Kidney epithelial cell (primary cell): ENCODE measurements around the gene ACTG1. TPM values are rescaled to one million over a fixed set of nuclear protein-coding genes. Genes with fewer than 3 reads are reported as not detected.

Experiments
- DNase-seq: peaks from one replicate; pipeline ENCODE4 v3.0.0-alpha.2; 2010; ENCODE audit warnings: low read depth
- H3K27me3 ChIP-seq: 2 replicates; pipeline ENCODE4 v1.6.0; 2011; ENCODE audit warnings: low read length; ENCODE audit not compliant: control insufficient read depth, insufficient read depth
- H3K36me3 ChIP-seq: 2 replicates; pipeline ENCODE4 v1.5.1; 2011; ENCODE audit warnings: low read length; ENCODE audit not compliant: control insufficient read depth, insufficient read depth
- H3K4me3 ChIP-seq: 2 replicates; pipeline ENCODE4 v1.5.1; 2011; ENCODE audit warnings: low read depth, mild to moderate bottlenecking, control low read depth, low read length
- total RNA-seq: library from RNA; depleted of rRNA; stranded (reverse); fragments of >200 nt; gene quantifications from 2 replicates; pipeline ENCODE4 v1.2.3, GENCODE V29; 2015
- TF ChIP-seq, protein P1 (sequence below): IDR thresholded peaks from 2 replicates; pipeline ENCODE4 v1.5.1; 2011; ENCODE audit warnings: mild to moderate bottlenecking, moderate library complexity, low read length, control low read depth, inconsistent platforms; ENCODE audit not compliant: insufficient read depth, poor library complexity, severe bottlenecking

The ACTG1 gene
- total RNA-seq, 1 donor from 2014 or later = 9,424 TPM

DNA sequence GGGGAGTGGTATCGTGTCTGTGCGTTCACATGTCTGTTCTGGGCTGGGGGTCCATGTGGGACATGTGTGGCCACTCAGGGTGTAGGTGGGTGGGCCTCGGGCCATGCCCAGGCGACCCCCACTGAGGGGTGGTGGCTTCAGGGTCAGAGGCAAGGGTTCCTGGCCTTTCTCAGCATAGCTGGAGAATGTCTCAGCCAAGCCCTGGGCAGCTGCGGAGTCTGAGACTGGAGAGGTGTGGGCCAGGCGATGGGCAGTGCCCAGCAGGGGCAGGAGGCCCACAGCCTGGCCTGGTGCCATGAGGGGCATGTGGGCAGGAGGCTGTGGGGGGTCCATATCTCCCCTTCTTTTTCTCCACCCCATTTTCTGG lies 16.8 kb upstream of the ACTG1 start:
- no peak for DNase-seq
- TF ChIP-seq, protein P1, sequence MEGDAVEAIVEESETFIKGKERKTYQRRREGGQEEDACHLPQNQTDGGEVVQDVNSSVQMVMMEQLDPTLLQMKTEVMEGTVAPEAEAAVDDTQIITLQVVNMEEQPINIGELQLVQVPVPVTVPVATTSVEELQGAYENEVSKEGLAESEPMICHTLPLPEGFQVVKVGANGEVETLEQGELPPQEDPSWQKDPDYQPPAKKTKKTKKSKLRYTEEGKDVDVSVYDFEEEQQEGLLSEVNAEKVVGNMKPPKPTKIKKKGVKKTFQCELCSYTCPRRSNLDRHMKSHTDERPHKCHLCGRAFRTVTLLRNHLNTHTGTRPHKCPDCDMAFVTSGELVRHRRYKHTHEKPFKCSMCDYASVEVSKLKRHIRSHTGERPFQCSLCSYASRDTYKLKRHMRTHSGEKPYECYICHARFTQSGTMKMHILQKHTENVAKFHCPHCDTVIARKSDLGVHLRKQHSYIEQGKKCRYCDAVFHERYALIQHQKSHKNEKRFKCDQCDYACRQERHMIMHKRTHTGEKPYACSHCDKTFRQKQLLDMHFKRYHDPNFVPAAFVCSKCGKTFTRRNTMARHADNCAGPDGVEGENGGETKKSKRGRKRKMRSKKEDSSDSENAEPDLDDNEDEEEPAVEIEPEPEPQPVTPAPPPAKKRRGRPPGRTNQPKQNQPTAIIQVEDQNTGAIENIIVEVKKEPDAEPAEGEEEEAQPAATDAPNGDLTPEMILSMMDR = no peak
- Histone ChIP-seq H3K4me3 (no peak overlapping the region), H3K36me3 (no peaks in the 10 kb centered on the region), H3K27me3 (peaks cover 50% of the 10 kb centered on the region)

DNA sequence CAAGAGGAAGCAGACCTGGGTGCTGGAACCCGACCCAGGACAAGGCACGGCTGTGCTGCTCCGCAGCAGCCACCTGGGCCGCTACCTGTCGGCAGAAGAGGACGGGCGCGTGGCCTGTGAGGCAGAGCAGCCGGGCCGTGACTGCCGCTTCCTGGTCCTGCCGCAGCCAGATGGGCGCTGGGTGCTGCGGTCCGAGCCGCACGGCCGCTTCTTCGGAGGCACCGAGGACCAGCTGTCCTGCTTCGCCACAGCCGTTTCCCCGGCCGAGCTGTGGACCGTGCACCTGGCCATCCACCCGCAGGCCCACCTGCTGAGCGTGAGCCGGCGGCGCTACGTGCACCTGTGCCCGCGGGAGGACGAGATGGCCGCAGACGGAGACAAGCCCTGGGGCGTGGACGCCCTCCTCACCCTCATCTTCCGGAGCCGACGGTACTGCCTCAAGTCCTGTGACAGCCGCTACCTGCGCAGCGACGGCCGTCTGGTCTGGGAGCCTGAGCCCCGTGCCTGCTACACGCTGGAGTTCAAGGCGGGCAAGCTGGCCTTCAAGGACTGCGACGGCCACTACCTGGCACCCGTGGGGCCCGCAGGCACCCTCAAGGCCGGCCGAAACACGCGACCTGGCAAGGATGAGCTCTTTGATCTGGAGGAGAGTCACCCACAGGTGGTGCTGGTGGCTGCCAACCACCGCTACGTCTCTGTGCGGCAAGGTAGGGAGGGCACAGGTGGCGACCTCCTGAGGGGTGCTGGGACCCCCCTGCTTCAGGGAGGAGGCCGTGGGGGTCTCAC lies 16.2 kb upstream of the ACTG1 start:
- TF ChIP-seq, protein P1 = no peak
- no peaks in the 10 kb centered on the region for H3K36me3 ChIP-seq
- peaks cover 44% of the 10 kb centered on the region for H3K27me3 ChIP-seq
- no peak for DNase-seq
- H3K4me3 ChIP-seq = no peak overlapping the region

DNA sequence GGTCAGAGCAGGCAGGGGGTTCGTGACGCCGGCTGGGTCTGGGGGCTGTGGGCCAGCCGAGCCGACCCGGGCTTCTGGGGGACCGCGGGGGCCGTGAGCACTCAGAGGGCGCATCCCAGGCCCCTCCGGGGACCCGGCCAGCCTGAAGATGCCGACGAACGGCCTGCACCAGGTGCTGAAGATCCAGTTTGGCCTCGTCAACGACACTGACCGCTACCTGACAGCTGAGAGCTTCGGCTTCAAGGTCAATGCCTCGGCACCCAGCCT lies 15.7 kb upstream of the ACTG1 start:
- Histone ChIP-seq H3K4me3 (no peak overlapping the region), H3K36me3 (no peaks in the 10 kb centered on the region), H3K27me3 (peaks cover 42% of the 10 kb centered on the region)
- TF ChIP-seq, protein P1 = no peak
- DNase-seq = no peak

DNA sequence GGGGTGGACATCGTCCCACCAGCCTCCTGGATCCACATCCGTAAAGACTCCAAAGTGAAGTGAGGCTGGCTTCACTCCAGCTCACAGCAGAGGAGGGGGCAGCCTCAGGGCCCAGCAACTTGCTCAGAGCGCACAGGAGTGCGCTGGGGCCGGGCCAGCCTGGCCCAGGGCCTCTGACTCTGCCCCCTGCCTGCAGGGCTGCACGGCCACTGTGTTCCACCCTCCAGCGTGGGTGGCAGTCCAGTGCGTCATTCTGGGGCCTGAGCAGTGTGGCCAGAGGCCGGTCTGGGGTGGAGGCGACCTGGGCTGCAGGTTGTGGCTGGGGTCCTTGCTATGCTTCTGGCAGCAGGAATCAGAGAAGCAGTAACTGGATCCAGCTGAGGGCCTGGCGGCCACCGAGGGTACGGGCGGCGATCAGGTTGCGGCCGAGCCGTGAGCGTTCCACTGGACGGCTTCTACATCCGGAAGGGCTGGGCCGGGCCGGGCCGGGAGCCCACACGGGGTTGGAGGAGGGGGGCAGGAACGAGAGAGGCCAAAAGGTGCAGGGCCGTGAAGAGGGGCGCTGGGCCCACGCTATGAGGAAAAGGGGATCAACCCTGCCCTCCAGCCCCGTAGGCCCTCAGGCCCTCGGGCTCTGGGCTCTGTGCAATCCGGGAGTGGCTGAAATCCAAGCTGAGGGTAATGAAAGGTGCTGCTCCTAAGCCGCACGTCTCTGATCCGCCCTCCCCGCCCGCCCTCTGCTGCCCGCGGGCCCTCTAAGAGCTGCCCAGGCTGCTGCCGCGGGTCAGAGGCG lies 15.2 kb upstream of the ACTG1 start, which contains the start of gene FSCN2:
Gene FSCN2 (plus strand): TSS at position 787 of the 793 bp plus-strand sequence. CDS start 155 bp downstream, outside the sequence.
- peaks cover 37% of the 10 kb centered on the region for H3K27me3 ChIP-seq
- H3K36me3 ChIP-seq = no peaks in the 10 kb centered on the region
- DNase-seq = no peak
- TF ChIP-seq, protein P1 = peak; percentile 20
- H3K4me3 ChIP-seq = no peak within 1 kb of the TSS

DNA sequence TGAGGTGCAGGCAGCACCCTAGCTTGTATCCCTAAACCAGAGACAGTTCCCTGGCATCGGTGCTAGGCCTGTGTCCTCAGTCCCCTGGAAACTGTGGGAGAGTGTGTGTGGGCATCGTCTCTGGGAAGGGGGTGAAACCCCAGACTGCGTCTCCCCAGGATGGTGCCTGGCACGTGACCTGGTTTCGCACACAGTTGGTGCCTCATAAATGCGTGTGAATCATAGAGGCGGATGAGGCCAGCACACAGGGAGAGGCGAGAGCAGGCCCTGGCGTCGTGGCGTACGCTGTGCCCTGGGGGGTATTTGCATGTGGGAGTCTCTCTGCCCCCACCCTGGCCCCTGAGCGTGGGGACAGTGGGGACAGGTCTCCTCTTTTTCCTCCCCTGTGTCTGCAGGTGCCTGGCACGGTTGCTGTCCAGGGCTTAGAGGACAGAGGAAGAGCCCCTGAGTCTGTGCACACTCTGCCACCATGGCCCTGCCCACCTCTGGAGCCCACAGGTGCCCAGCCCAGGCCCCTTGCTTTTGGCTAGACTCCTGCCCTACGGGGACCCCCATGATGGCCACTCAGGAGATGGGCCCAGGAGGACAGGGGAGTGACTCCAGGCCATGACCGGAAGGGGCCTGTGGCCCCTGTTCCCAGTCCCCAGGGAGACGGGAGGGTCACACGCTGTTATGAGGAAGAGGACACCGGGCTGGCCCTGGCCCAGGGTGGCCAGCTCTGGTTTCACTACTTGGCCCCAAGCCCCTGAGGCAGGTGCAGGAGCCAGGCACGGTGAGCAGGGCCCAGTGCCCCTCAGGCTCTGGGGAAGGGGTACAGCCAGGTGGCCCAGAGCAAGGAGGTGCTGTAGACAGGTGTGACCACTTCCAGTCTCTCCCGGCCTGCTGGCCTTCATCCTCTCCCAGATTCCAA lies 14.3 kb upstream of the ACTG1 start:
- Histone ChIP-seq H3K27me3 (peaks cover 37% of the 10 kb centered on the region), H3K36me3 (no peaks in the 10 kb centered on the region), H3K4me3 (no peak overlapping the region)
- no peak for DNase-seq
- TF ChIP-seq, protein P1 = no peak
